ENCODE data around the gene SGO2. TPM values are rescaled to one million over a fixed set of nuclear protein-coding genes. Genes with fewer than 3 reads are reported as not detected.

The SGO2 gene
- total and polyA plus RNA-seq, 9 of the 15 experiments (the other 6 are each of a cell fraction or from before 2014, with no cell fraction given), result 14.5 to 25.9 (median 16.6) TPM

GRCh38 chr2:200486529-200486928 is 39.5 kb upstream of the SGO2 start:
- no peak for ATAC-seq
- Histone ChIP-seq H3K27ac (ENCODE audit: extremely low read depth, low read depth, low read length) (no peak overlapping the region), H3K36me3 (ENCODE audit: control insufficient read depth, insufficient read depth, low read length) (peaks cover 4% of the 10 kb centered on the region; the same call in 2 of the 3 replicates), H3K9me1 (ENCODE audit: control insufficient read depth, insufficient read depth, low read length) (no peaks in the 10 kb centered on the region), H3K9ac (ENCODE audit: insufficient read depth in 1 of 2, low read depth in 2 of 2, low read length in 2 of 2) (no peak overlapping the region), H3K4me2 (ENCODE audit: insufficient read depth, low read length) (no peak overlapping the region), H3K9me3 (replicated peaks; ENCODE audit: control insufficient read depth, insufficient read depth, low read depth, low read length) (peaks cover 2% of the 10 kb centered on the region; the same call in 1 of the 2 replicates), H3K4me3 (no peak overlapping the region), H3K27me3 (ENCODE audit: control insufficient read depth in 2 of 2, insufficient read depth in 2 of 2, low read length in 2 of 2) (no peaks in the 10 kb centered on the region), H4K20me1 (replicated peaks; ENCODE audit: control insufficient read depth, insufficient read depth, low read length) (no peaks in the 10 kb centered on the region), H3K79me2 (ENCODE audit: control insufficient read depth, insufficient read depth, low read length) (no peaks in the 10 kb centered on the region), H3K4me1 (replicated peaks in 1 of 2; ENCODE audit: control insufficient read depth in 2 of 2, insufficient read depth in 2 of 2, low read length in 2 of 2) (peaks cover 1 to 5% of the 10 kb centered on the region in 2 experiments; a peak in 4 of 5 replicates), H2AFZ (ENCODE audit: low read depth, low read length) (peak overlapping the region; percentile 48; the same call in 1 of the 2 replicates)
- ChIA-PET POLR2A (interaction anchor here (2.2 kb wide), 1 partner anchor 11 kb away, joined by 4 read pairs; no protein-coding TSS in a partner anchor), CTCF (ENCODE audit: low intra/inter-chr PET ratio) (no interaction called here)
- no peak for DNase-seq (ENCODE audit: extremely low read depth in 1 of 4, low spot score in 3 of 4)
- 25% methylated on average over 2 of the region's 2 CpGs for WGBS (ENCODE audit: insufficient coverage, low coverage, missing lambda C conversion rate)
- no TSS peak for BruUV-seq (replicated peaks)
- intact Hi-C loops (cut with micrococcal nuclease), result loop anchor here (10.0 kb wide), 1 partner anchor 128 kb away; no protein-coding TSS in a partner anchor
- TF ChIP-seq TBL1XR1 (IDR thresholded peaks at IDR 0.05; ENCODE audit: low read length in 2 of 2) (no peak), CBFA2T2 (conservative IDR thresholded peaks at IDR 0.05) (no peak), TEAD1 (CRISPR knock-in tag; IDR thresholded peaks at IDR 0.05) (no peak), KLF13 (tag; IDR thresholded peaks at IDR 0.05; ENCODE audit: borderline replicate concordance, low read depth) (no peak), PHB2 (IDR thresholded peaks at IDR 0.05; ENCODE audit: low read depth) (no peak), HNRNPLL (IDR thresholded peaks at IDR 0.05; ENCODE audit: low read depth, low read length, poor library complexity, severe bottlenecking) (no peak), FOXA3 (CRISPR knock-in tag; conservative IDR thresholded peaks at IDR 0.05 in 1 of 2, IDR thresholded peaks at IDR 0.05 in 1 of 2) (no peak), HBP1 (CRISPR knock-in tag; IDR thresholded peaks at IDR 0.05) (no peak), ZNF316 (IDR thresholded peaks at IDR 0.05) (no peak), NR2C2 (CRISPR knock-in tag; IDR thresholded peaks at IDR 0.05) (no peak), NR2C2 (tag; IDR thresholded peaks at IDR 0.05) (no peak), SPI1 (IDR thresholded peaks at IDR 0.05; ENCODE audit: borderline replicate concordance, low read depth, low read length) (no peak), PRMT5 (CRISPR knock-in tag; IDR thresholded peaks at IDR 0.05) (no peak), ZFP30 (CRISPR knock-in tag; IDR thresholded peaks at IDR 0.05; ENCODE audit: borderline replicate concordance) (no peak), ZC3H4 (CRISPR knock-in tag; IDR thresholded peaks at IDR 0.05; ENCODE audit: borderline replicate concordance) (no peak), PTTG1 (tag; IDR thresholded peaks at IDR 0.05; ENCODE audit: low read depth) (no peak), ZNF766 (CRISPR knock-in tag; conservative IDR thresholded peaks at IDR 0.05) (no peak), TOE1 (IDR thresholded peaks at IDR 0.05; ENCODE audit: borderline replicate concordance) (no peak), TOE1 (CRISPR knock-in tag; IDR thresholded peaks at IDR 0.05; ENCODE audit: borderline replicate concordance, low read depth) (no peak), TFAM (CRISPR knock-in tag; conservative IDR thresholded peaks at IDR 0.05) (no peak), ZNF507 (tag; conservative IDR thresholded peaks at IDR 0.05) (no peak)
- in situ Hi-C loops (cut with MboI), result loop anchor here (10.0 kb wide), 1 partner anchor 218 kb away; no protein-coding TSS in a partner anchor
- no peak for FAIRE-seq

Data from K562 (cell line).